WERI-Rb-1 (cell line): ENCODE measurements around the gene SYNDIG1.

Experiments
- DNase-seq: peaks from one replicate; pipeline ENCODE4 v3.0.0-alpha.2; 2020
- H3K27ac ChIP-seq: fragments of 250-450 bp; sonication (Bioruptor Pico); 2 replicates; pipeline ENCODE4 v1.5.1; 2020; ENCODE audit warnings: mild to moderate bottlenecking, moderate library complexity
- H3K27me3 ChIP-seq: fragments of 250-450 bp; sonication (Bioruptor Pico); 2 replicates; pipeline ENCODE4 v1.5.1; 2021; ENCODE audit warnings: mild to moderate bottlenecking, low read depth, moderate library complexity; ENCODE audit not compliant: insufficient read depth, severe bottlenecking
- H3K36me3 ChIP-seq: fragments of 250-450 bp; sonication (Bioruptor Pico); 2 replicates; pipeline ENCODE4 v1.5.1; 2020; ENCODE audit warnings: mild to moderate bottlenecking, moderate library complexity
- H3K4me3 ChIP-seq: 2 replicates; pipeline ENCODE4 v1.5.1; 2011; ENCODE audit warnings: low read depth, mild to moderate bottlenecking, control low read depth, low read length
- H3K9me3 ChIP-seq: fragments of 250-450 bp; sonication (Bioruptor Pico); 2 replicates; pipeline ENCODE4 v1.5.1; 2021; ENCODE audit warnings: mild to moderate bottlenecking, moderate library complexity; ENCODE audit not compliant: severe bottlenecking
- CTCF ChIP-seq: IDR thresholded peaks from 2 replicates; pipeline ENCODE4 v1.5.1; 2011; ENCODE audit warnings: low read depth, mild to moderate bottlenecking, control low read depth, inconsistent platforms, low read length

Gene SYNDIG1

GRCh38 chr20:24468401-24469115 lies 871 bp upstream of the SYNDIG1 start:
- TF ChIP-seq CTCF = no peak
- H3K36me3 ChIP-seq = peaks cover 3% of the 10 kb centered on the region; the same call in 1 of the 2 replicates
- H3K27ac ChIP-seq = peak overlapping the region; percentile 82
- no peaks in the 10 kb centered on the region for H3K27me3 ChIP-seq
- H3K4me3 ChIP-seq = peak overlapping the region; percentile 65
- no peak for DNase-seq
- H3K9me3 ChIP-seq = no peaks in the 10 kb centered on the region

GRCh38 chr20:24469894-24470745 lies 691 bp downstream of the SYNDIG1 start:
- peak overlapping the region; percentile 82 for H3K27ac ChIP-seq
- TF ChIP-seq CTCF = no peak

GRCh38 chr20:24470746-24471582 lies 1.5 kb downstream of the SYNDIG1 start:
- Histone ChIP-seq H3K27ac (peak overlapping the region; percentile 82), H3K27me3 (no peaks in the 10 kb centered on the region), H3K4me3 (peak overlapping the region; percentile 65), H3K36me3 (peaks cover 3% of the 10 kb centered on the region; the same call in 1 of the 2 replicates), H3K9me3 (no peaks in the 10 kb centered on the region)
- peak; percentile 67 for DNase-seq
- no peak for TF ChIP-seq CTCF

More at GRCh38 chr20:24469894-24470745, 691 bp downstream of the SYNDIG1 start:
- DNase-seq = peak; percentile 52
- peak overlapping the region; percentile 65 for H3K4me3 ChIP-seq
- no peaks in the 10 kb centered on the region for H3K9me3 ChIP-seq
- H3K36me3 ChIP-seq = peaks cover 3% of the 10 kb centered on the region; the same call in 1 of the 2 replicates
- H3K27me3 ChIP-seq = no peaks in the 10 kb centered on the region

GRCh38 chr20:24472426-24472825 lies 3.0 kb downstream of the SYNDIG1 start:
- Histone ChIP-seq H3K27me3 (no peaks in the 10 kb centered on the region), H3K36me3 (peaks cover 3% of the 10 kb centered on the region; the same call in 1 of the 2 replicates), H3K4me3 (no peak overlapping the region), H3K27ac (no peak overlapping the region), H3K9me3 (no peaks in the 10 kb centered on the region)
- DNase-seq = no peak
- no peak for TF ChIP-seq CTCF

- Histone ChIP-seq H3K9me3 (no peaks in the 10 kb centered on the region), H3K27ac (no peak overlapping the region), H3K36me3 (peaks cover 3% of the 10 kb centered on the region), H3K27me3 (no peaks in the 10 kb centered on the region), H3K4me3 (no peak overlapping the region)
- no peak for DNase-seq
- no peak for TF ChIP-seq CTCF
These were observed 4.2 kb downstream of the SYNDIG1 start for GRCh38 chr20:24473435-24474223.
